ENCODE measurements around the gene PDGFRB.

PDGFRB gene

GRCh38 chr5:150146235-150146634, 9.4 kb downstream of the PDGFRB start:
- H3K4me3 ChIP-seq (ENCODE audit: low read depth, low read length): no peak overlapping the region
- no peak for TF ChIP-seq MYC (IDR thresholded peaks at IDR 0.05; ENCODE audit: low read depth, low read length)
- TF ChIP-seq CTCF (IDR thresholded peaks at IDR 0.05; ENCODE audit: low read depth, low read length): no peak
- no peak for TF ChIP-seq MAX (IDR thresholded peaks at IDR 0.05; ENCODE audit: low read depth, low read length)
- TF ChIP-seq POLR2A (IDR thresholded peaks at IDR 0.05; ENCODE audit: extremely low read depth, insufficient read length): no peak
- DNase-seq (ENCODE audit: low read depth): no peak

- no peak overlapping the region for H3K4me3 ChIP-seq (ENCODE audit: low read depth, low read length)
- TF ChIP-seq MAX (IDR thresholded peaks at IDR 0.05; ENCODE audit: low read depth, low read length) (no peak), POLR2A (IDR thresholded peaks at IDR 0.05; ENCODE audit: extremely low read depth, insufficient read length) (no peak), CTCF (IDR thresholded peaks at IDR 0.05; ENCODE audit: low read depth, low read length) (no peak), MYC (IDR thresholded peaks at IDR 0.05; ENCODE audit: low read depth, low read length) (no peak)
- DNase-seq (ENCODE audit: low read depth): no peak
Observed at GRCh38 chr5:150144879-150145278, 10.8 kb downstream of the PDGFRB start.

- peak; percentile 81 for DNase-seq (ENCODE audit: low read depth)
- no peak overlapping the region for H3K4me3 ChIP-seq (ENCODE audit: low read depth, low read length)
- TF ChIP-seq MAX (IDR thresholded peaks at IDR 0.05; ENCODE audit: low read depth, low read length): no peak
- TF ChIP-seq MYC (IDR thresholded peaks at IDR 0.05; ENCODE audit: low read depth, low read length): no peak; the same call in 1 of the 2 replicates
- TF ChIP-seq POLR2A (IDR thresholded peaks at IDR 0.05; ENCODE audit: extremely low read depth, insufficient read length): no peak
- no peak for TF ChIP-seq CTCF (IDR thresholded peaks at IDR 0.05; ENCODE audit: low read depth, low read length)
Observed at GRCh38 chr5:150144246-150144801, 11.3 kb downstream of the PDGFRB start.

GRCh38 chr5:150143350-150144245, 12.0 kb downstream of the PDGFRB start:
- H3K4me3 ChIP-seq (ENCODE audit: low read depth, low read length): peak overlapping the region; percentile 39
- DNase-seq (ENCODE audit: low read depth): peak; percentile 46
- TF ChIP-seq CTCF (IDR thresholded peaks at IDR 0.05; ENCODE audit: low read depth, low read length) (no peak), MAX (IDR thresholded peaks at IDR 0.05; ENCODE audit: low read depth, low read length) (0 out of 2 replicates have a peak, but pooled peaks have one; percentile 8)

GRCh38 chr5:150142959-150143349, 12.7 kb downstream of the PDGFRB start:
- no peak for DNase-seq (ENCODE audit: low read depth)
- peak overlapping the region; percentile 39 for H3K4me3 ChIP-seq (ENCODE audit: low read depth, low read length)
- TF ChIP-seq POLR2A (IDR thresholded peaks at IDR 0.05; ENCODE audit: extremely low read depth, insufficient read length) (no peak), MAX (IDR thresholded peaks at IDR 0.05; ENCODE audit: low read depth, low read length) (no peak), CTCF (IDR thresholded peaks at IDR 0.05; ENCODE audit: low read depth, low read length) (no peak), MYC (IDR thresholded peaks at IDR 0.05; ENCODE audit: low read depth, low read length) (no peak)
